Left ventricle myocardium inferior (tissue), 1 donor: ENCODE data around the gene SOST. TPM values are rescaled to one million over a fixed set of nuclear protein-coding genes. Genes with fewer than 3 reads are reported as not detected.
"Not testable (repeated sequence)": the region's sequence is repeated elsewhere in the genome, so short reads cannot be mapped to it uniquely, and the experiment has no call there.

Experiments used
- DNase-seq: peaks from one replicate; pipeline ENCODE4 v3.0.0-alpha.2; 2020
- H3K27ac ChIP-seq: fragments of 200-600 bp; replicated peaks from 2 replicates; pipeline ENCODE4 v1.8.0; 2021
- H3K27me3 ChIP-seq: fragments of 200-600 bp; 2 replicates; pipeline ENCODE4 v1.8.0; 2021; ENCODE audit warnings: low read depth
- H3K36me3 ChIP-seq: fragments of 200-600 bp; 2 replicates; pipeline ENCODE4 v1.8.0; 2021
- H3K4me1 ChIP-seq: fragments of 200-600 bp; 2 replicates; pipeline ENCODE4 v1.8.0; 2021
- H3K4me3 ChIP-seq: fragments of 200-600 bp; 2 replicates; pipeline ENCODE4 v1.8.0; 2021; ENCODE audit warnings: mild to moderate bottlenecking, moderate library complexity
- H3K9me3 ChIP-seq: fragments of 200-600 bp; replicated peaks from 2 replicates; pipeline ENCODE4 v1.8.0; 2021
- CTCF ChIP-seq: fragments of 200-600 bp; IDR thresholded peaks from 2 replicates; pipeline ENCODE4 v1.8.0; 2021; ENCODE audit warnings: antibody characterized with exemption, mild to moderate bottlenecking, borderline replicate concordance
- intact Hi-C: fragments of 100-400 bp; cut with micrococcal nuclease; formaldehyde crosslinking; loops from one replicate; pipeline ENCODE4 v1.11.0; 2022
- total RNA-seq: library from RNA; stranded (reverse); fragmentation: NEBNext Ultra II Directional; extraction: Animal tissue kit (Norgen Biotek cat#: 25700); gene quantifications from one replicate; pipeline ENCODE4 v1.2.1, GENCODE V29; 2021
- donor health status: DM: no; HTN: yes; CAD: no; lungs with severe emphysema.

The SOST gene
- total RNA-seq, 1 donor from 2014 or later: 0.14 TPM

GRCh38 chr17:43800736-43801135 lies 42.1 kb upstream of the SOST start:
- Histone ChIP-seq H3K27ac (no peak overlapping the region), H3K4me1 (no peaks in the 10 kb centered on the region), H3K27me3 (no peaks in the 10 kb centered on the region), H3K36me3 (peaks cover 30% of the 10 kb centered on the region), H3K9me3 (no peaks in the 10 kb centered on the region), H3K4me3 (no peak overlapping the region)
- no peak for TF ChIP-seq CTCF
- DNase-seq: no peak
- intact Hi-C loops: no loop called here

DNA sequence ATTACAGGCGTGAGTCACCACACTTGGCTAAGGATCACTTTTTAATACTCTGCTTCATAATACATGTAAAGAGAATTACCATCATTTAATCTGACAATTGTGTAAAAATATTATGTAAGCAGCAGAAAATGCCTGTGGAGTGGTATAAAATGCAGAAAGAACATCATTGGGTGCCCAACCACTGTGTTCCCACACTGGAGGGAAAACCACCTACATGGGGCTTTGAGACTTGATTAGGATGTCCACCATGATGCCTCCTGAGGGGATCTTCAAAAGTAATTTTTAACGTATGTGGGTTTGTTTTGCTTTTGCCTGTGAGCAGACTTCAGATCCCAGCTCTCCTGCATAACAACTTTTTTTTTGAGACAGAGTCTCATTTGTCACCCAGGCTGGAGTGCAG lies 40.5 kb upstream of the SOST start:
- no peak for DNase-seq
- no peaks in the 10 kb centered on the region for H3K27me3 ChIP-seq
- H3K36me3 ChIP-seq: peaks cover 17% of the 10 kb centered on the region
- peaks cover 4% of the 10 kb centered on the region for H3K9me3 ChIP-seq
- no peaks in the 10 kb centered on the region for H3K4me1 ChIP-seq
- no peak overlapping the region for H3K4me3 ChIP-seq
- no peak for TF ChIP-seq CTCF
- no peak overlapping the region for H3K27ac ChIP-seq
- intact Hi-C loops: no loop called here

GRCh38 chr17:43798024-43798423 lies 39.4 kb upstream of the SOST start:
- H3K27ac ChIP-seq, intact Hi-C loops: not testable (repeated sequence)

DNA sequence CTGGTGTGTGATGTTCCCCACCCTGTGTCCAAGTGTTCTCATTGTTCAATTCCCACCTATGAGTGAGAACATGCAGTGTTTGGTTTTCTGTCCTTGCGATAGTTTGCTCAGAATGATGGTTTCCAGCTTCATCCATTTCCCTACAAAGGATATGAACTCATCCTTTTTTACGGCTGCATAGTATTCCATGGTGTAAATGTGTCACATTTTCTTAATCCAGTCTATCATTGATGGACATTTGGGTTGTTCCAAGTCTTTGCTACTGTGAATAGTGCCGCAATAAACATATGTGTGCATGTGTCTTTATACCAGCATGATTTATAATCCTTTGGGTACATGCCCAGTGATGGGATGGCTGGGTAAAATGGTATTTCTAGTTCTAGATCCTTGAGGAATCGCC lies 34.1 kb upstream of the SOST start:
- H3K27ac ChIP-seq, DNase-seq, H3K27me3 ChIP-seq, H3K36me3 ChIP-seq, H3K4me1 ChIP-seq, intact Hi-C loops, H3K9me3 ChIP-seq, H3K4me3 ChIP-seq: not testable (repeated sequence)

More at GRCh38 chr17:43798024-43798423, 39.4 kb upstream of the SOST start:
- H3K36me3 ChIP-seq, H3K4me1 ChIP-seq, H3K9me3 ChIP-seq, DNase-seq, H3K27me3 ChIP-seq, H3K4me3 ChIP-seq: not testable (repeated sequence)

DNA sequence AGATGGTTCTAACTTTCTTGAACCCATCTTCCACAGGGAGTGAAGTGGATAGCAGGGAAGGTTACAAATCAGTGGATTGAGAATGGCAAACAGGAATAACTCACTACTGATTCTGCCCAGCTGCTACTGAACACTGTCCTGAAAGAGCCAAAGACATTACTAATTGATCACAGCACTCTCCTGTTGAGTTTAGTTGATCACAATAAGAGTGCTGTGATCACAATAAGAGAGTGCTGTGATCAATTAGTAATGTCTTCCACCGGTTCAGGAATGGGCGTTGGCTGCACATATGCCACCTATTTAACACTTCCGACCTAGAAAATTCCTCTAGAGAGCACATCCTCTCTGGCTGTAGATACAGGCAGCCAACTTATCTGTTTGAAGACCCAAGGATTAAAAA lies 33.0 kb upstream of the SOST start:
- Histone ChIP-seq H3K27ac (no peak overlapping the region), H3K36me3 (no peaks in the 10 kb centered on the region), H3K4me1 (no peaks in the 10 kb centered on the region), H3K4me3 (no peak overlapping the region), H3K27me3 (no peaks in the 10 kb centered on the region), H3K9me3 (peaks cover 8% of the 10 kb centered on the region)
- DNase-seq: no peak
- no peak for TF ChIP-seq CTCF
- intact Hi-C loops: no loop called here

GRCh38 chr17:43790311-43790940 lies 31.8 kb upstream of the SOST start:
- no peaks in the 10 kb centered on the region for H3K4me1 ChIP-seq
- TF ChIP-seq CTCF: no peak
- no peaks in the 10 kb centered on the region for H3K36me3 ChIP-seq
- H3K9me3 ChIP-seq: peaks cover 8% of the 10 kb centered on the region
- no peak overlapping the region for H3K4me3 ChIP-seq
- no peaks in the 10 kb centered on the region for H3K27me3 ChIP-seq
- DNase-seq: no peak
- intact Hi-C loops: no loop called here
- no peak overlapping the region for H3K27ac ChIP-seq
